Endothelial cell of umbilical vein (primary cell): ENCODE measurements around the gene ZNF366. TPM values are rescaled to one million over a fixed set of nuclear protein-coding genes. Genes with fewer than 3 reads are reported as not detected.

ENCODE experiments used
- BruUV-seq: library from RNA; stranded (reverse); fragments of 400-500 nt; replicated peaks from 2 replicates; lab custom pipeline; 2021; lab: Mats Ljungman, UMichigan
- CTCF ChIA-PET: fragments of 300-600, 350-600 bp; sonication (Branson Sonifier 250); formaldehyde crosslinking; loops from one replicate; lab custom pipeline; 2021; ENCODE audit warnings: antibody characterized with exemption, inconsistent platforms; lab: Charles Lee
- POLR2A ChIA-PET: fragments of 300-600, 350-600 bp; sonication (Branson Sonifier 250); formaldehyde crosslinking; loops from one replicate; lab custom pipeline; 2021; ENCODE audit warnings: antibody characterized with exemption, inconsistent platforms; lab: Charles Lee
- DNase-seq: peaks from one replicate; pipeline ENCODE4 v3.0.0-alpha.2; 2011; ENCODE audit warnings: low read depth, low spot score
- FAIRE-seq: peaks from 2 replicates; lab custom pipeline; 2011; peaks lifted over from hg19 to GRCh38; lab: Jason Lieb, UNC
- H2AFZ ChIP-seq: 2 replicates; pipeline ENCODE4 v1.6.0; 2012; ENCODE audit warnings: low read depth, low read length, control low read depth, inconsistent platforms
- H3K27ac ChIP-seq: 2 replicates; pipeline ENCODE4 v1.5.1; 2011; ENCODE audit warnings: low read depth, mild to moderate bottlenecking, control low read depth, low read length, moderate library complexity; ENCODE audit not compliant: insufficient read depth
- H3K27me3 ChIP-seq, 2 experiments: 2 replicates each; pipeline versions ENCODE4 v1.6.0 to v1.6.1; 2011; ENCODE audit warnings: low read length in 2 of 2, mixed read lengths in 1 of 2; ENCODE audit not compliant: control insufficient read depth in 2 of 2, insufficient read depth in 2 of 2
- H3K36me3 ChIP-seq, 2 experiments: 2 replicates in 1 of 2; 3 replicates in 1 of 2; pipeline ENCODE4 v1.5.1; 2011; ENCODE audit warnings: low read length in 2 of 2, mild to moderate bottlenecking in 1 of 2, moderate library complexity in 1 of 2; ENCODE audit not compliant: control insufficient read depth in 2 of 2, insufficient read depth in 2 of 2; ENCODE audit errors: extremely low read depth in 1 of 2
- H3K4me1 ChIP-seq: 3 replicates; pipeline ENCODE4 v1.5.1; 2011; ENCODE audit warnings: mild to moderate bottlenecking, low read length; ENCODE audit not compliant: control insufficient read depth, insufficient read depth; ENCODE audit errors: extremely low read depth
- H3K4me2 ChIP-seq: 2 replicates; pipeline ENCODE4 v1.6.1; 2011; ENCODE audit warnings: low read length, control low read depth, mixed read lengths; ENCODE audit not compliant: insufficient read depth
- H3K4me3 ChIP-seq, 3 experiments: fragments of 200-600 bp in 1 of 3; sonication (generic), shearing (Covaris generic) in 1 of 3; replicated peaks in 1 of 3; 2 replicates each; pipeline ENCODE4 v1.5.1; 2011 to 2016; ENCODE audit warnings: control low read depth in 3 of 3, low read length in 3 of 3, mild to moderate bottlenecking in 2 of 3, inconsistent platforms in 1 of 3, low read depth in 1 of 3, moderate library complexity in 1 of 3; ENCODE audit not compliant: insufficient read depth in 1 of 3
- H3K79me2 ChIP-seq: 2 replicates; pipeline ENCODE4 v1.6.0; 2012; ENCODE audit warnings: low read length, inconsistent platforms; ENCODE audit not compliant: control insufficient read depth, insufficient read depth
- H3K9ac ChIP-seq: replicated peaks from 2 replicates; pipeline ENCODE3; 2011; ENCODE audit warnings: low read length, control low read depth; ENCODE audit not compliant: insufficient read depth; ENCODE audit errors: extremely low read depth
- H3K9me1 ChIP-seq: replicated peaks from 3 replicates; pipeline ENCODE4 v1.6.0; 2011; ENCODE audit warnings: mild to moderate bottlenecking, low read length; ENCODE audit not compliant: control insufficient read depth, insufficient read depth; ENCODE audit errors: extremely low read depth
- H3K9me3 ChIP-seq: replicated peaks from 2 replicates; pipeline ENCODE4 v1.5.1; 2012; ENCODE audit warnings: low read length, inconsistent platforms; ENCODE audit not compliant: control insufficient read depth, insufficient read depth
- H4K20me1 ChIP-seq: replicated peaks from 2 replicates; pipeline ENCODE3; 2011; ENCODE audit warnings: mild to moderate bottlenecking, low read length; ENCODE audit not compliant: control insufficient read depth, insufficient read depth; ENCODE audit errors: extremely low read depth
- EZH2 ChIP-seq: IDR thresholded peaks from 2 replicates; pipeline ENCODE4 v1.6.1; 2012; ENCODE audit warnings: borderline replicate concordance, low read depth, mild to moderate bottlenecking, moderate library complexity, low read length, inconsistent platforms; ENCODE audit not compliant: severe bottlenecking
- GATA2 ChIP-seq: IDR thresholded peaks from 2 replicates; pipeline ENCODE4 v1.7.0; 2011; ENCODE audit warnings: low read depth, mild to moderate bottlenecking, moderate library complexity, mixed read lengths, low read length; ENCODE audit not compliant: insufficient read length, insufficient read depth
- MAX ChIP-seq: IDR thresholded peaks from 2 replicates; pipeline ENCODE4 v1.6.1; 2011; ENCODE audit not compliant: insufficient read depth, insufficient read length
- dilution Hi-C: fragments of 300-500 bp; cut with MboI; formaldehyde crosslinking; loops from one replicate; pipeline ENCODE4 v1.15.0; 2019; ENCODE audit warnings: low sequenced_read_pairs; ENCODE audit not compliant: extremely low pct_ligation_motif_present
- intact Hi-C: fragments of 100-400 bp; cut with micrococcal nuclease; formaldehyde crosslinking; loops from one replicate; pipeline ENCODE4 v1.10.0; 2022
- polyA plus RNA-seq, 4 experiments: library from polyadenylated mRNA; depleted of rRNA in 3 of 4; stranded (reverse) in 3 of 4; unstranded in 1 of 4; fragments of >200 nt; gene quantifications; 2 replicates each; pipeline versions ENCODE4 v1.2.1 to v1.2.3, GENCODE V29; 2011 to 2012; ENCODE audit warnings: missing spikeins in 1 of 4
- total RNA-seq: library from RNA; stranded (reverse); gene quantifications from 2 replicates; pipeline ENCODE4 v1.2.3, GENCODE V29; 2021

Gene ZNF366
- total and polyA plus RNA-seq, 2 donors (not counting 3 experiments of a cell fraction or from before 2014, with no cell fraction given): 1.3 to 4.1 TPM

GRCh38 chr5:72489536-72489935 lies 17.7 kb downstream of the ZNF366 start:
- no peaks in the 10 kb centered on the region for H3K9me3 ChIP-seq
- dilution Hi-C loops: no loop called here
- TF ChIP-seq EZH2 (no peak), GATA2 (no peak)
- no peak overlapping the region for H3K4me2 ChIP-seq
- no peak for FAIRE-seq
- H2AFZ ChIP-seq: no peak overlapping the region
- no peaks in the 10 kb centered on the region for H3K27me3 ChIP-seq
- H3K36me3 ChIP-seq: no peaks in the 10 kb centered on the region
- H4K20me1 ChIP-seq: no peaks in the 10 kb centered on the region
- no peaks in the 10 kb centered on the region for H3K9me1 ChIP-seq
- H3K4me1 ChIP-seq: peaks cover 16% of the 10 kb centered on the region
- POLR2A ChIA-PET: no interaction called here
- BruUV-seq: no TSS peak
- DNase-seq: no peak
- intact Hi-C loops: no loop called here
- H3K4me3 ChIP-seq: no peak overlapping the region
- H3K79me2 ChIP-seq: no peaks in the 10 kb centered on the region
- CTCF ChIA-PET: interaction anchor here (0.8 to 1.7 kb wide), 6 partner anchors 8 to 34 kb away, joined by 3 to 5 read pairs (median 4); no protein-coding TSS in a partner anchor
- H3K27ac ChIP-seq: no peak overlapping the region
- no peak overlapping the region for H3K9ac ChIP-seq

GRCh38 chr5:72488756-72489155 lies 18.5 kb downstream of the ZNF366 start:
- no peaks in the 10 kb centered on the region for H4K20me1 ChIP-seq
- no peaks in the 10 kb centered on the region for H3K36me3 ChIP-seq
- no peaks in the 10 kb centered on the region for H3K9me3 ChIP-seq
- no peaks in the 10 kb centered on the region for H3K79me2 ChIP-seq
- no peak for TF ChIP-seq EZH2
- TF ChIP-seq MAX: peak; percentile 8
- ChIA-PET POLR2A (no interaction called here), CTCF (interaction anchor here (1.2 to 1.7 kb wide), 2 partner anchors 15 to 26 kb away, joined by 3 to 4 read pairs; no protein-coding TSS in a partner anchor)
- H3K27me3 ChIP-seq: no peaks in the 10 kb centered on the region
- no peaks in the 10 kb centered on the region for H3K9me1 ChIP-seq
- no peak for FAIRE-seq
- H3K4me2 ChIP-seq: no peak overlapping the region
- BruUV-seq: no TSS peak
- H3K4me1 ChIP-seq: peaks cover 16% of the 10 kb centered on the region
- dilution Hi-C loops (no loop called here), intact Hi-C loops (no loop called here)
- H3K27ac ChIP-seq: no peak overlapping the region
- no peak overlapping the region for H3K9ac ChIP-seq
- DNase-seq: no peak
- H3K4me3 ChIP-seq: no peak overlapping the region
- no peak overlapping the region for H2AFZ ChIP-seq
